ENCODE results near the gene ARHGAP28. TPM values are rescaled to one million over a fixed set of nuclear protein-coding genes. Genes with fewer than 3 reads are reported as not detected.

The ARHGAP28 gene
- polyA plus RNA-seq, 3 donors = not detected

GRCh38 chr18:6807515-6808257, 78.2 kb downstream of the ARHGAP28 start:
- peaks cover 0 to 5% (median 4%) of the 10 kb centered on the region in 7 donors for H3K9me3 Mint-ChIP-seq
- Histone ChIP-seq H3K27ac (ENCODE audit: low read depth in 1 of 2, low read length in 2 of 2) (no peak overlapping the region), H2AFZ (ENCODE audit: insufficient read depth, low read depth, low read length, poor library complexity, severe bottlenecking) (no peak overlapping the region), H4K20me1 (ENCODE audit: insufficient read depth, low read length) (no peaks in the 10 kb centered on the region), H3K79me2 (ENCODE audit: insufficient read depth, low read length) (no peaks in the 10 kb centered on the region), H3K4me1 (ENCODE audit: control insufficient read depth in 1 of 2, insufficient read depth in 2 of 2, low read length in 2 of 2) (no peaks in the 10 kb centered on the region), H3K9ac (ENCODE audit: insufficient read depth, low read length, poor library complexity, severe bottlenecking) (no peak overlapping the region), H3K9me3 (replicated peaks in 1 of 2; ENCODE audit: control insufficient read depth in 1 of 2, insufficient read depth in 1 of 2, low read length in 2 of 2) (peaks cover 0 to 10% of the 10 kb centered on the region in 2 donors), H3K27me3 (ENCODE audit: control insufficient read depth in 2 of 2, insufficient read depth in 2 of 2, low read length in 2 of 2) (no peaks in the 10 kb centered on the region), H3K4me3 (replicated peaks in 1 of 3; ENCODE audit: low read depth in 2 of 3, low read length in 3 of 3) (no peak overlapping the region), H3K36me3 (replicated peaks in 1 of 2; ENCODE audit: control insufficient read depth in 1 of 2, insufficient read depth in 2 of 2, low read length in 2 of 2) (no peaks in the 10 kb centered on the region), H3K4me2 (replicated peaks; ENCODE audit: extremely low read depth, low read length, poor library complexity, severe bottlenecking) (no peak overlapping the region)
- TF ChIP-seq, protein P1, sequence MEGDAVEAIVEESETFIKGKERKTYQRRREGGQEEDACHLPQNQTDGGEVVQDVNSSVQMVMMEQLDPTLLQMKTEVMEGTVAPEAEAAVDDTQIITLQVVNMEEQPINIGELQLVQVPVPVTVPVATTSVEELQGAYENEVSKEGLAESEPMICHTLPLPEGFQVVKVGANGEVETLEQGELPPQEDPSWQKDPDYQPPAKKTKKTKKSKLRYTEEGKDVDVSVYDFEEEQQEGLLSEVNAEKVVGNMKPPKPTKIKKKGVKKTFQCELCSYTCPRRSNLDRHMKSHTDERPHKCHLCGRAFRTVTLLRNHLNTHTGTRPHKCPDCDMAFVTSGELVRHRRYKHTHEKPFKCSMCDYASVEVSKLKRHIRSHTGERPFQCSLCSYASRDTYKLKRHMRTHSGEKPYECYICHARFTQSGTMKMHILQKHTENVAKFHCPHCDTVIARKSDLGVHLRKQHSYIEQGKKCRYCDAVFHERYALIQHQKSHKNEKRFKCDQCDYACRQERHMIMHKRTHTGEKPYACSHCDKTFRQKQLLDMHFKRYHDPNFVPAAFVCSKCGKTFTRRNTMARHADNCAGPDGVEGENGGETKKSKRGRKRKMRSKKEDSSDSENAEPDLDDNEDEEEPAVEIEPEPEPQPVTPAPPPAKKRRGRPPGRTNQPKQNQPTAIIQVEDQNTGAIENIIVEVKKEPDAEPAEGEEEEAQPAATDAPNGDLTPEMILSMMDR (IDR thresholded peaks at IDR 0.05) = no peak
- no peak overlapping the region for H3K27ac Mint-ChIP-seq
- peaks cover 0 to 1% (median 0%) of the 10 kb centered on the region in 3 donors for H3K27me3 Mint-ChIP-seq (ENCODE audit: low read depth in 3 of 3)
- H3K4me1 Mint-ChIP-seq = no peaks in the 10 kb centered on the region
- no peaks in the 10 kb centered on the region for H3K36me3 Mint-ChIP-seq
- intact Hi-C loops (cut with micrococcal nuclease) = no loop called here
- WGBS (ENCODE audit: insufficient coverage) = 67% methylated on average over 1 of the region's 4 CpGs
- no peak overlapping the region for H3K4me3 Mint-ChIP-seq
- no peak for DNase-seq

GRCh38 chr18:6810191-6810590, 80.7 kb downstream of the ARHGAP28 start:
- no peak overlapping the region for H2AFZ ChIP-seq (ENCODE audit: insufficient read depth, low read depth, low read length, poor library complexity, severe bottlenecking)
- peaks cover 0 to 6% (median 4%) of the 10 kb centered on the region in 7 donors for H3K9me3 Mint-ChIP-seq
- no peaks in the 10 kb centered on the region for H3K79me2 ChIP-seq (ENCODE audit: insufficient read depth, low read length)
- no peak overlapping the region for H3K9ac ChIP-seq (ENCODE audit: insufficient read depth, low read length, poor library complexity, severe bottlenecking)
- TF ChIP-seq, protein P1 (IDR thresholded peaks at IDR 0.05) = no peak
- H3K4me3 Mint-ChIP-seq = no peak overlapping the region
- H3K4me1 Mint-ChIP-seq = no peaks in the 10 kb centered on the region
- H4K20me1 ChIP-seq (ENCODE audit: insufficient read depth, low read length) = no peaks in the 10 kb centered on the region
- no peak overlapping the region for H3K4me3 ChIP-seq (replicated peaks in 1 of 3; ENCODE audit: low read depth in 2 of 3, low read length in 3 of 3)
- no peak overlapping the region for H3K27ac Mint-ChIP-seq
- H3K4me2 ChIP-seq (replicated peaks; ENCODE audit: extremely low read depth, low read length, poor library complexity, severe bottlenecking) = no peak overlapping the region
- H3K36me3 ChIP-seq (replicated peaks in 1 of 2; ENCODE audit: control insufficient read depth in 1 of 2, insufficient read depth in 2 of 2, low read length in 2 of 2) = no peaks in the 10 kb centered on the region
- no peak for DNase-seq
- H3K4me1 ChIP-seq (ENCODE audit: control insufficient read depth in 1 of 2, insufficient read depth in 2 of 2, low read length in 2 of 2) = no peaks in the 10 kb centered on the region
- no peaks in the 10 kb centered on the region for H3K36me3 Mint-ChIP-seq
- H3K9me3 ChIP-seq (replicated peaks in 1 of 2; ENCODE audit: control insufficient read depth in 1 of 2, insufficient read depth in 1 of 2, low read length in 2 of 2) = peaks cover 0 to 8% of the 10 kb centered on the region in 2 donors
- intact Hi-C loops (cut with micrococcal nuclease) = no loop called here
- no peak overlapping the region for H3K27ac ChIP-seq (ENCODE audit: low read depth in 1 of 2, low read length in 2 of 2)
- H3K27me3 Mint-ChIP-seq (ENCODE audit: low read depth in 3 of 3) = peaks cover 0 to 1% (median 0%) of the 10 kb centered on the region in 3 donors
- no peaks in the 10 kb centered on the region for H3K27me3 ChIP-seq (ENCODE audit: control insufficient read depth in 2 of 2, insufficient read depth in 2 of 2, low read length in 2 of 2)
